ENCODE data around the gene RNU1-2. TPM values are rescaled to one million over a fixed set of nuclear protein-coding genes. Genes with fewer than 3 reads are reported as not detected.
"Not testable (repeated sequence)": the region's sequence is repeated elsewhere in the genome, so short reads cannot be mapped to it uniquely, and the experiment has no call there.

RNU1-2 gene
- total RNA-seq, 1 donor = under 0.01 TPM

GRCh38 chr1:16927711-16928485 is 32.1 kb downstream of the RNU1-2 start:
- DNase-seq (ENCODE audit: low read depth) = no peak
- no peak for TF ChIP-seq CTCF (IDR thresholded peaks at IDR 0.05; ENCODE audit: insufficient read depth, low read length)
- no peak overlapping the region for H3K4me3 ChIP-seq (ENCODE audit: low read depth, low read length)

GRCh38 chr1:16929146-16930041 is 33.6 kb downstream of the RNU1-2 start:
- DNase-seq (ENCODE audit: low read depth); H3K4me3 ChIP-seq (ENCODE audit: low read depth, low read length): not testable (repeated sequence)

- DNase-seq (ENCODE audit: low read depth); H3K4me3 ChIP-seq (ENCODE audit: low read depth, low read length): not testable (repeated sequence)
Observed at GRCh38 chr1:16931206-16931934, 35.6 kb downstream of the RNU1-2 start.

- not testable (repeated sequence) for H3K4me3 ChIP-seq (ENCODE audit: low read depth, low read length); DNase-seq (ENCODE audit: low read depth)
Observed at GRCh38 chr1:16933945-16934344, 38.2 kb downstream of the RNU1-2 start.

- not testable (repeated sequence) for H3K4me3 ChIP-seq (ENCODE audit: low read depth, low read length); DNase-seq (ENCODE audit: low read depth)
Observed at GRCh38 chr1:16936580-16936979, 40.8 kb downstream of the RNU1-2 start.

- no peak for DNase-seq (ENCODE audit: low read depth)
- no peak overlapping the region for H3K4me3 ChIP-seq (ENCODE audit: low read depth, low read length)
- no peak for TF ChIP-seq CTCF (IDR thresholded peaks at IDR 0.05; ENCODE audit: insufficient read depth, low read length)
Observed at GRCh38 chr1:16938351-16939321, 42.9 kb downstream of the RNU1-2 start.

GRCh38 chr1:16939386-16940180 is 43.8 kb downstream of the RNU1-2 start:
- not testable (repeated sequence) for DNase-seq (ENCODE audit: low read depth); H3K4me3 ChIP-seq (ENCODE audit: low read depth, low read length)

- TF ChIP-seq CTCF (IDR thresholded peaks at IDR 0.05; ENCODE audit: insufficient read depth, low read length) = no peak
- H3K4me3 ChIP-seq (ENCODE audit: low read depth, low read length) = no peak overlapping the region
- DNase-seq (ENCODE audit: low read depth) = no peak
Observed at GRCh38 chr1:16944038-16944437, 48.3 kb downstream of the RNU1-2 start.

- not testable (repeated sequence) for DNase-seq (ENCODE audit: low read depth); H3K4me3 ChIP-seq (ENCODE audit: low read depth, low read length)
Observed at GRCh38 chr1:16945512-16945911, 49.7 kb downstream of the RNU1-2 start.
